ENCODE data around the gene ADGRG1.

- TF ChIP-seq CTCF (IDR thresholded peaks at IDR 0.05), result no peak
- no peak for TF ChIP-seq POLR2A (IDR thresholded peaks at IDR 0.05)
These were observed 38.7 kb downstream of the ADGRG1 start for GRCh38 chr16:57667048-57667525.
